ENCODE data around the gene EIF1AD. TPM values are rescaled to one million over a fixed set of nuclear protein-coding genes. Genes with fewer than 3 reads are reported as not detected.
"Not testable (repeated sequence)": the region's sequence is repeated elsewhere in the genome, so short reads cannot be mapped to it uniquely, and the experiment has no call there.

EIF1AD gene
- total and polyA plus RNA-seq, 2 donors = 17.8 to 24.7 TPM

DNA sequence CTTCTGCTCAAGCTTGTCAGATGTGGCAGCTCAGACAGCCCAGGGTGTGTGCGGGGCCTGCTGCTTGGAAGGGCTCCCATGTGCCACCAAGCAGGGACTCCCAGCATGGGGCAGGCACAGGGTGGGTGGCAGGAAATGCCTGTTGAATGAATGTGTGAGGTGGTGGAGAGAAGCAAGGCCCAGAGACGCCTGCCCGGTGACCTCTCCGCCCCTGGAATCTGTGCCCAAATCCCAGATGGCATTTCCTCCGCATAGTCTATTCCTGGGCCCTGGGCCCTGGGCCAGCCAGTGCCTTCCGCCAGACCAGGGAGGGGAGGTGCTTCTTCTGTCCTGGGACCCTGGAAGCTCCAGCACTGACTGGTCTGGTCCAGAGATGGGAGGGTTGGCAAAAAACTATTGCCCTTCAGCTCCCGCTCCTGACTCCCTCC, 13.5 kb upstream of the EIF1AD start:
- WGBS = 96% methylated on average over 7 of the region's 7 CpGs
- Histone ChIP-seq H3K4me3 (ENCODE audit: low read length in 2 of 2) (no peak overlapping the region), H3K9me3 (ENCODE audit: control insufficient read depth in 2 of 2, insufficient read depth in 1 of 2, low read length in 1 of 2) (peaks cover 0 to 2% of the 10 kb centered on the region in 2 donors), H3K27me3 (ENCODE audit: control insufficient read depth in 2 of 2, insufficient read depth in 1 of 2, low read length in 1 of 2) (peaks cover 12 to 36% of the 10 kb centered on the region in 2 donors), H3K4me1 (ENCODE audit: control insufficient read depth in 2 of 2, insufficient read depth in 2 of 2, low read length in 2 of 2) (peaks cover 2 to 11% of the 10 kb centered on the region in 2 donors), H3K27ac (ENCODE audit: low read depth in 1 of 2, low read length in 1 of 2) (no peak overlapping the region), H3K36me3 (ENCODE audit: control insufficient read depth in 2 of 2, insufficient read depth in 2 of 2, low read length in 1 of 2) (no peaks in the 10 kb centered on the region)
- no peak for DNase-seq (ENCODE audit: low read depth in 6 of 9, low spot score in 9 of 9)

DNA sequence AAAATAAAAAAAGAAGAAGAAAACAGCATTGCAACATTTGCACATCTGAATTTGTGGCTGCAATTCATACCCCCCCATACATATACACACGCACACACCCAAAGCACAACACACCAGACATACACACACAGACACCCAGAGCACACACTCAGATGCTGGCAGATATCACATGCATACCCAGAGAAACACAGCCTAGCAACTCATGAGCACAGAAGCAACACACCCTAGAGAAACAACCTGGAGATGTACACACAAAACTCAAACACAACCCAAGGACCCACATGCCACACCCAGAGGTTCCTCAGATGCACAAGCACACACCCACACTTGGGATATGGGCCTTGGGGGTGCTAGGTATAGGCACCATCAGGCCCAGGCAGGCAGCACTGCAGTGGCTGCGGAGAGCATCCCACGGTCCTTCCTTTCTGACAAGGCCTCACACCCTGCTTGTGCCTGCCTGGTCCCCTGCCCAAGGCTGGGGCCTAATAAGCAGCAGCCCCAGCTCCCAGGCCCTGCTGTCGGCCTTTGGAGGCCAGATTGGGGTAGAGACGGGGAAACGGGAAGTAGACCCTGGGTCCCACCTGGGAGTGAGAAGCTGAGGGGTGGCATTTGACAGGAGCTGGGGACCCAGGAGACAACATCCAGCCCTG, 13.0 kb upstream of the EIF1AD start:
- DNase-seq (ENCODE audit: low read depth in 6 of 9, low spot score in 9 of 9) = no peak
- peaks cover 2 to 11% of the 10 kb centered on the region in 2 donors for H3K4me1 ChIP-seq (ENCODE audit: control insufficient read depth in 2 of 2, insufficient read depth in 2 of 2, low read length in 2 of 2)
- no peaks in the 10 kb centered on the region for H3K36me3 ChIP-seq (ENCODE audit: control insufficient read depth in 2 of 2, insufficient read depth in 2 of 2, low read length in 1 of 2)

GRCh38 chr11:66013762-66014100, 11.8 kb upstream of the EIF1AD start:
- Histone ChIP-seq H3K27ac (ENCODE audit: low read depth in 1 of 2, low read length in 1 of 2) (no peak overlapping the region), H3K9me3 (ENCODE audit: control insufficient read depth in 2 of 2, insufficient read depth in 1 of 2, low read length in 1 of 2) (peaks cover 0 to 4% of the 10 kb centered on the region in 2 donors), H3K4me3 (ENCODE audit: low read length in 2 of 2) (no peak overlapping the region), H3K36me3 (ENCODE audit: control insufficient read depth in 2 of 2, insufficient read depth in 2 of 2, low read length in 1 of 2) (no peaks in the 10 kb centered on the region), H3K27me3 (ENCODE audit: control insufficient read depth in 2 of 2, insufficient read depth in 1 of 2, low read length in 1 of 2) (peaks cover 12 to 49% of the 10 kb centered on the region in 2 donors), H3K4me1 (ENCODE audit: control insufficient read depth in 2 of 2, insufficient read depth in 2 of 2, low read length in 2 of 2) (peaks cover 2 to 13% of the 10 kb centered on the region in 2 donors)
- DNase-seq (ENCODE audit: low read depth in 6 of 9, low spot score in 9 of 9) = no peak
- 92% methylated on average over 7 of the region's 7 CpGs for WGBS

More for the DNA sequence above, 13.0 kb upstream of the EIF1AD start:
- 97% methylated on average over 6 of the region's 6 CpGs for WGBS
- H3K9me3 ChIP-seq (ENCODE audit: control insufficient read depth in 2 of 2, insufficient read depth in 1 of 2, low read length in 1 of 2) = peaks cover 0 to 4% of the 10 kb centered on the region in 2 donors
- no peak overlapping the region for H3K4me3 ChIP-seq (ENCODE audit: low read length in 2 of 2)
- peaks cover 12 to 41% of the 10 kb centered on the region in 2 donors for H3K27me3 ChIP-seq (ENCODE audit: control insufficient read depth in 2 of 2, insufficient read depth in 1 of 2, low read length in 1 of 2)
- H3K27ac ChIP-seq (ENCODE audit: low read depth in 1 of 2, low read length in 1 of 2) = no peak overlapping the region

GRCh38 chr11:66012946-66013761, 11.2 kb upstream of the EIF1AD start:
- peaks cover 0 to 4% of the 10 kb centered on the region in 2 donors for H3K9me3 ChIP-seq (ENCODE audit: control insufficient read depth in 2 of 2, insufficient read depth in 1 of 2, low read length in 1 of 2)
- H3K27ac ChIP-seq (ENCODE audit: low read depth in 1 of 2, low read length in 1 of 2) = no peak overlapping the region
- WGBS = 45% methylated on average over 12 of the region's 12 CpGs
- H3K27me3 ChIP-seq (ENCODE audit: control insufficient read depth in 2 of 2, insufficient read depth in 1 of 2, low read length in 1 of 2) = peaks cover 12 to 50% of the 10 kb centered on the region in 2 donors
- no peak for DNase-seq (ENCODE audit: low read depth in 6 of 9, low spot score in 9 of 9)
- H3K4me3 ChIP-seq (ENCODE audit: low read length in 2 of 2) = no peak overlapping the region
- H3K36me3 ChIP-seq (ENCODE audit: control insufficient read depth in 2 of 2, insufficient read depth in 2 of 2, low read length in 1 of 2) = no peaks in the 10 kb centered on the region
- H3K4me1 ChIP-seq (ENCODE audit: control insufficient read depth in 2 of 2, insufficient read depth in 2 of 2, low read length in 2 of 2) = peaks cover 2 to 16% of the 10 kb centered on the region in 2 donors

- 71% methylated on average over 12 of the region's 12 CpGs for WGBS
- Histone ChIP-seq H3K36me3 (ENCODE audit: control insufficient read depth in 2 of 2, insufficient read depth in 2 of 2, low read length in 1 of 2) (no peaks in the 10 kb centered on the region), H3K4me1 (ENCODE audit: control insufficient read depth in 2 of 2, insufficient read depth in 2 of 2, low read length in 2 of 2) (peaks cover 2 to 21% of the 10 kb centered on the region in 2 donors), H3K4me3 (ENCODE audit: low read length in 2 of 2) (no peak overlapping the region), H3K27ac (ENCODE audit: low read depth in 1 of 2, low read length in 1 of 2) (no peak overlapping the region), H3K27me3 (ENCODE audit: control insufficient read depth in 2 of 2, insufficient read depth in 1 of 2, low read length in 1 of 2) (peaks cover 12 to 50% of the 10 kb centered on the region in 2 donors), H3K9me3 (ENCODE audit: control insufficient read depth in 2 of 2, insufficient read depth in 1 of 2, low read length in 1 of 2) (peaks cover 0 to 4% of the 10 kb centered on the region in 2 donors)
- no peak for DNase-seq (ENCODE audit: low read depth in 6 of 9, low spot score in 9 of 9)
These were observed 10.5 kb upstream of the EIF1AD start for GRCh38 chr11:66012371-66012945.

GRCh38 chr11:66011785-66012303, 9.9 kb upstream of the EIF1AD start, which contains the start of gene CST6:
Gene CST6, plus strand, starts transcription at chr11:66012008. Its CDS starts 37 bp downstream, at chr11:66012045.
- peak within 1 kb of the TSS in 1 of 2 donors; percentile 10 for H3K4me3 ChIP-seq (ENCODE audit: low read length in 2 of 2)
- no peak within 1 kb of the TSS for H3K27ac ChIP-seq (ENCODE audit: low read depth in 1 of 2, low read length in 1 of 2)
- no peak for DNase-seq (ENCODE audit: low read depth in 6 of 9, low spot score in 9 of 9)
- H3K4me1 ChIP-seq (ENCODE audit: control insufficient read depth in 2 of 2, insufficient read depth in 2 of 2, low read length in 2 of 2) = peaks cover 2 to 27% of the 10 kb centered on the region in 2 donors
- peaks cover 0 to under 1% of the 10 kb centered on the region in 2 donors for H3K36me3 ChIP-seq (ENCODE audit: control insufficient read depth in 2 of 2, insufficient read depth in 2 of 2, low read length in 1 of 2)
- H3K27me3 ChIP-seq (ENCODE audit: control insufficient read depth in 2 of 2, insufficient read depth in 1 of 2, low read length in 1 of 2) = peaks cover 12 to 50% of the 10 kb centered on the region in 2 donors
- 8% methylated on average over 61 of the region's 61 CpGs for WGBS
- H3K9me3 ChIP-seq (ENCODE audit: control insufficient read depth in 2 of 2, insufficient read depth in 1 of 2, low read length in 1 of 2) = peaks cover 0 to 4% of the 10 kb centered on the region in 2 donors

- DNase-seq (ENCODE audit: low read depth in 6 of 9, low spot score in 9 of 9) = no peak
- 63% methylated on average over 14 of the region's 14 CpGs for WGBS
- Histone ChIP-seq H3K4me1 (ENCODE audit: control insufficient read depth in 2 of 2, insufficient read depth in 2 of 2, low read length in 2 of 2) (peaks cover 2 to 32% of the 10 kb centered on the region in 2 donors), H3K27me3 (ENCODE audit: control insufficient read depth in 2 of 2, insufficient read depth in 1 of 2, low read length in 1 of 2) (peaks cover 12 to 50% of the 10 kb centered on the region in 2 donors), H3K27ac (ENCODE audit: low read depth in 1 of 2, low read length in 1 of 2) (no peak overlapping the region), H3K4me3 (ENCODE audit: low read length in 2 of 2) (peak overlapping the region in 1 of 2 donors; percentile 10), H3K9me3 (ENCODE audit: control insufficient read depth in 2 of 2, insufficient read depth in 1 of 2, low read length in 1 of 2) (peaks cover 0 to 4% of the 10 kb centered on the region in 2 donors), H3K36me3 (ENCODE audit: control insufficient read depth in 2 of 2, insufficient read depth in 2 of 2, low read length in 1 of 2) (peaks cover 0 to 4% of the 10 kb centered on the region in 2 donors)
These were observed 9.4 kb upstream of the EIF1AD start for GRCh38 chr11:66011239-66011784.

DNA sequence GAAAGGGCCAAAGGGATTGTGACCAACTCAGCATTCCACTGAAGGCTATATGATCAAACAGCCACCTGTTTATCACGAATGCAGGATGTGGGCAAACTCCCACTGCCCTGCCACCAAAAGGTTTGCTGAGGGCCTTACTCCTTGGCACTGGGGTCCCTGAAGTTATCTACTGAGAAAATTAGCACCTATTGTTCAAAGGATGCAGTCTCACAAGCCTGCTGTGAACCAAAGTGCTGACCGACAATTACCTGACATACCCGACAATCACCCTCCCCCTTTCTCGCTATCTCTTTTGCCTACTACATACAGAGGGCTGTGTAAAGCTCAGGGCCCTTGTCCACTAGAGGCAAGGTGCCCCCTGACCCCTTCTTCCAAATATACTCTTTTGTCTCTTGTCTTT, 8.1 kb upstream of the EIF1AD start:
- H3K27ac ChIP-seq (ENCODE audit: low read depth in 1 of 2, low read length in 1 of 2); DNase-seq (ENCODE audit: low read depth in 6 of 9, low spot score in 9 of 9); H3K9me3 ChIP-seq (ENCODE audit: control insufficient read depth in 2 of 2, insufficient read depth in 1 of 2, low read length in 1 of 2); H3K4me3 ChIP-seq (ENCODE audit: low read length in 2 of 2); H3K36me3 ChIP-seq (ENCODE audit: control insufficient read depth in 2 of 2, insufficient read depth in 2 of 2, low read length in 1 of 2): not testable (repeated sequence)
- Histone ChIP-seq H3K4me1 (ENCODE audit: control insufficient read depth in 2 of 2, insufficient read depth in 2 of 2, low read length in 2 of 2) (peaks cover 2 to 32% of the 10 kb centered on the region in 2 donors), H3K27me3 (ENCODE audit: control insufficient read depth in 2 of 2, insufficient read depth in 1 of 2, low read length in 1 of 2) (peaks cover 12 to 50% of the 10 kb centered on the region in 2 donors)
- WGBS = 87% methylated on average over 4 of the region's 4 CpGs

Data from thymus (tissue), 11 donors.